BJ (cell line): ENCODE measurements around the gene TMEM108. TPM values are rescaled to one million over a fixed set of nuclear protein-coding genes. Genes with fewer than 3 reads are reported as not detected.

ENCODE experiments used
- CTCF ChIA-PET: fragments of 350-600 bp; formaldehyde crosslinking; extraction: SDS; loops from one replicate; lab custom pipeline; 2021; ENCODE audit warnings: antibody characterized with exemption, inconsistent platforms; lab: Yijun Ruan, JAX
- POLR2A ChIA-PET: fragments of 300-600 bp; sonication (Branson Sonifier 250); formaldehyde crosslinking; extraction: SDS; loops from one replicate; lab custom pipeline; 2021; ENCODE audit warnings: antibody characterized with exemption; lab: Charles Lee
- DNase-seq: peaks from one replicate; pipeline ENCODE4 v3.0.0-alpha.2; 2011; ENCODE audit warnings: low read depth
- H3K27me3 ChIP-seq: 2 replicates; pipeline ENCODE4 v1.6.0; 2011; ENCODE audit warnings: low read length; ENCODE audit not compliant: control insufficient read depth, insufficient read depth
- H3K36me3 ChIP-seq: 2 replicates; pipeline ENCODE4 v1.5.1; 2011; ENCODE audit warnings: low read length; ENCODE audit not compliant: control insufficient read depth, insufficient read depth
- H3K4me3 ChIP-seq: 2 replicates; pipeline ENCODE4 v1.5.1; 2011; ENCODE audit warnings: low read depth, mild to moderate bottlenecking, control low read depth, low read length
- polyA plus RNA-seq: library from polyadenylated mRNA; depleted of rRNA; stranded (reverse); fragments of >200 nt; gene quantifications from 2 replicates; pipeline ENCODE4 v1.2.3, GENCODE V29; 2011
- TF ChIP-seq, protein P1 (sequence below): IDR thresholded peaks from 2 replicates; pipeline ENCODE4 v1.5.1; 2011; ENCODE audit warnings: low read depth, mild to moderate bottlenecking, control low read depth, inconsistent platforms, low read length, moderate library complexity; ENCODE audit not compliant: insufficient read depth

Gene TMEM108
- polyA plus RNA-seq, 1 experiment = not detected

DNA sequence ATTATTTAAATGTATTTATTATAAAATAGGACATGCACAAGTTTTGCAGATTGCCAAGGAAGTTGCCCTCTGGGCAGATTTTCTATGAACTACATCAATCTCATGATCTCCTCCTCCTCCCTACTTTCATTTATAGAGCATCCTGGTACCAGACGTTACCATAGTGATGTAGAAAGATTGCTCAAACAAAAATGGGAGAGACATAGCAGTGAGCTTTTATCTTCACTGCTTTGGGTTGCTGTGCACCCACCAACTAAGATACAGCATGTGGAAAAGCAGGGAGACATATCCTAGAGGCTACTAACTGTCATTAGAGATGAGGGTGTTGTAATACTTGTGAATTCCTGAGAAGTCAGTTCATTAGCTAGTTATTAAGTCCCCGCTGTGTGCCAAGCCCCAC lies 224.1 kb downstream of the TMEM108 start:
- H3K27me3 ChIP-seq = no peaks in the 10 kb centered on the region; the same call in 1 of the 2 replicates
- POLR2A ChIA-PET = no interaction called here
- TF ChIP-seq, protein P1, sequence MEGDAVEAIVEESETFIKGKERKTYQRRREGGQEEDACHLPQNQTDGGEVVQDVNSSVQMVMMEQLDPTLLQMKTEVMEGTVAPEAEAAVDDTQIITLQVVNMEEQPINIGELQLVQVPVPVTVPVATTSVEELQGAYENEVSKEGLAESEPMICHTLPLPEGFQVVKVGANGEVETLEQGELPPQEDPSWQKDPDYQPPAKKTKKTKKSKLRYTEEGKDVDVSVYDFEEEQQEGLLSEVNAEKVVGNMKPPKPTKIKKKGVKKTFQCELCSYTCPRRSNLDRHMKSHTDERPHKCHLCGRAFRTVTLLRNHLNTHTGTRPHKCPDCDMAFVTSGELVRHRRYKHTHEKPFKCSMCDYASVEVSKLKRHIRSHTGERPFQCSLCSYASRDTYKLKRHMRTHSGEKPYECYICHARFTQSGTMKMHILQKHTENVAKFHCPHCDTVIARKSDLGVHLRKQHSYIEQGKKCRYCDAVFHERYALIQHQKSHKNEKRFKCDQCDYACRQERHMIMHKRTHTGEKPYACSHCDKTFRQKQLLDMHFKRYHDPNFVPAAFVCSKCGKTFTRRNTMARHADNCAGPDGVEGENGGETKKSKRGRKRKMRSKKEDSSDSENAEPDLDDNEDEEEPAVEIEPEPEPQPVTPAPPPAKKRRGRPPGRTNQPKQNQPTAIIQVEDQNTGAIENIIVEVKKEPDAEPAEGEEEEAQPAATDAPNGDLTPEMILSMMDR = no peak
- H3K36me3 ChIP-seq = no peaks in the 10 kb centered on the region
- no peak overlapping the region for H3K4me3 ChIP-seq
- CTCF ChIA-PET = no interaction called here
- DNase-seq = no peak

DNA sequence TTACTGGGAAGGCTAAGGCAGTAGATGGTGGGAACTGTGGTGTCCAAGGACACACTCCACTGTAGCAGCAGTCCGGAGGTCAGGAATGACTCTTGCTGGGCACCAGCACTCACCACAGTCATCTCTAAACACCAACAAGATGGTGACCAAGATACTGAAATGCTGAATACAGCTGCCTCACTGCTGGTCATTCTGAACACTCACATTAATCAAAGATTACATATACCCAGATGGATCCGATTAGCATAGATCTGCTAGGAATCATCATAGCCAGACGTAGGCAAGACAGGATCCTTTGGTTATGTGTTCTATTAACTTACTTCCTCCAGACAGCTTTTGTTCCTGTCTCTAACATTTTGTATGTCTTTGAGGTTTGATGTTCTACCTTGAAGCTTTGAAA lies 226.7 kb downstream of the TMEM108 start:
- ChIA-PET CTCF (interaction anchor here (0.5 kb wide), 1 partner anchor 367 kb away, joined by 3 read pairs; no protein-coding TSS in a partner anchor), POLR2A (no interaction called here)
- Histone ChIP-seq H3K27me3 (no peaks in the 10 kb centered on the region; the same call in 1 of the 2 replicates), H3K4me3 (no peak overlapping the region), H3K36me3 (no peaks in the 10 kb centered on the region)
- no peak for DNase-seq
- TF ChIP-seq, protein P1 = no peak

DNA sequence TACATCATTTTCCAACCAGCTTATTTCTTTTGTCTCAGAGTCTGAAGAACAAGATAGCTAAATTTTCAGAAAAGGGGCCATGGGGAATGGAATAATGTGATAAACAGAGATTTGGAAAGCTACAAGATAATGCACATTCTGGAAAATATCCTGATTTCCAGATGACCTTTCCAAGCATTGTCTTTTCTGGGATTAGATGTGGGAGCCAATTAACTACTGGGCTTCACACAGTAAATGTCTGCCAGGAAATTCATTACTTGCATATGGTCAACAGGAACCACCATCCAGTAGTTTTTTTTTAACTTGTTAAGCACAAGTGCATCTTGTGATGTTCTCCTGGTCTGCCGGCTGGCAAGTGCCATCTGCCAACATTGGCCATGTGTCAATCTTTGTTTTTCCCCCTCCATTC lies 230.5 kb downstream of the TMEM108 start:
- ChIA-PET POLR2A (no interaction called here), CTCF (interaction anchor here (0.9 kb wide), 1 partner anchor 537 kb away, joined by 3 read pairs; no protein-coding TSS in a partner anchor)
- no peaks in the 10 kb centered on the region for H3K36me3 ChIP-seq
- H3K27me3 ChIP-seq = no peaks in the 10 kb centered on the region
- TF ChIP-seq, protein P1 = no peak
- no peak overlapping the region for H3K4me3 ChIP-seq
- DNase-seq = no peak

DNA sequence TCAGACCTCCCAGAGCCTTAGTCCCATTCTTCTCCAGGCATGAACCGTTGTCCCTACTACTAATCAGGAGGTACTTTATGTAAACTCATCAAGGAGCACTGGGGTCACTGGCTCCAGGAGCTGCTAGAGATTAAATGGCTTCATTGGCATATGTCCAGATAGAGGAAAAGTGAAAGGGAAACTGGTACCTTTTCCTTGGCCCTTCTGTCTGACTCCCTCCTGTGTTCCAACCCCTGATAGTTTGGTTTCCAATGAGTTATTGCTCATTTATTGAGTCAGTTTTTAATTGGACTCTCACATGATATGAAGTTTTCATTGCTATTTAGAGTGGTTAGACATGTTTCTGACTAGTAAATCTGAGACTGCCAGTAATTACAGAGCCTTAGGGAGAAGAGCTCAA lies 231.2 kb downstream of the TMEM108 start:
- TF ChIP-seq, protein P1 = no peak
- POLR2A ChIA-PET = no interaction called here

DNA sequence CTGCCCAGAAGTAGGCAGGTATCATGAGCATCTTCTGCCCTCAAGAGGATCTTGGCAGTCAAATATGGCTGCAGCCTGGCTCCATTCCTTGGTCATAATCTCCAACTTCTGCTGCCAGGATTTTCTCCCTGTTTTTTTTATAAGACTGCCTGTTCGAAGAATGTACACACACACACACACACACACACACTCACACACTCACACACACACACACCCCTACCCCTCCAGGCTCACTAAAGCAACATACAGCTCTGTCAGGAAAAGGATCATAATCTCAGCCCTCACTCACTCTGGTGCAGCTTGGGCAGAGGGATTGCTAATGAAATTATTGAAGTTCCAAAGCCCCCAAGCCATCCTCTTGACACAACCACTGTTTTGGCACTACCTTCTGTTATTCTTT lies 232.4 kb downstream of the TMEM108 start:
- CTCF ChIA-PET = interaction anchor here (0.7 kb wide), 1 partner anchor 19 kb away, joined by 3 read pairs; no protein-coding TSS in a partner anchor
- TF ChIP-seq, protein P1 = no peak
- no peaks in the 10 kb centered on the region for H3K27me3 ChIP-seq
- H3K36me3 ChIP-seq = no peaks in the 10 kb centered on the region
- no peak for DNase-seq
- H3K4me3 ChIP-seq = no peak overlapping the region
- POLR2A ChIA-PET = no interaction called here

More for the DNA sequence above, 231.2 kb downstream of the TMEM108 start:
- no peak for DNase-seq
- Histone ChIP-seq H3K27me3 (no peaks in the 10 kb centered on the region), H3K4me3 (no peak overlapping the region), H3K36me3 (no peaks in the 10 kb centered on the region)
- CTCF ChIA-PET = no interaction called here
